Panc1 (cell line): Measurements from ENCODE around the gene TEX14.

ENCODE experiments used
- CTCF ChIP-seq: fragments of 450-650 bp; IDR thresholded peaks from 2 replicates; pipeline ENCODE4 v1.5.1; 2017; ENCODE audit warnings: mild to moderate bottlenecking
- POLR2AphosphoS5 ChIP-seq: IDR thresholded peaks from 2 replicates; pipeline ENCODE4 v1.6.1; 2012; ENCODE audit warnings: mild to moderate bottlenecking, low read depth, low read length, moderate library complexity
- TCF7L2 ChIP-seq: IDR thresholded peaks from 2 replicates; pipeline ENCODE4 v1.6.1; 2011; ENCODE audit warnings: mild to moderate bottlenecking, low read depth, low read length, inconsistent platforms

DNA sequence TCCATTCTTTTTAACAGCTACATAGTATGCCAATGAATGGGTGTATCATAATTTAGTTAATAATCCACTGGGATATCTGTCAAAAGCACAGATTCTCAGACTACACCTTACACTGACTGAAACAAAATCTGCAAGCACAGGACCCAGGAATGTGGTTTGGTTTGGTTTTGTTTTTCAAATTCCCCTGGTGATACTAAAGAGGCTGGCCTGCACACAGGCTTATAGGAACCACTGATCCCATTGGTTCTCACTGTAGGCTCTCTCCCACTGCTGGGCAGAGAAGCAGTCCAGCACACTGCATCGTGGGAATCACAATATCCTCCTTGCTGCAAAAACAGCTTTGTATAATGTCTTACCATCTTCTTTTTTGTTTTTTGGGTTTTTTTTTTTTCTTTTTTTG lies 67.1 kb downstream of the TEX14 start:
- TF ChIP-seq CTCF (no peak), POLR2AphosphoS5 (no peak), TCF7L2 (no peak)
